IPS DF 6.9 (cell line): Measurements from ENCODE around the gene OPCML.

ENCODE experiments used
- DNase-seq: peaks from one replicate; pipeline ENCODE4 v3.0.0-alpha.2; 2013; ENCODE audit warnings: low read depth, low spot score
- H3K27ac ChIP-seq: one replicate; pipeline ENCODE4 v1.5.1; 2013; ENCODE audit warnings: low read length, control low read depth
- H3K27me3 ChIP-seq: 2 replicates; pipeline ENCODE4 v1.6.1; 2013; ENCODE audit warnings: mild to moderate bottlenecking, low read length; ENCODE audit not compliant: control insufficient read depth, insufficient read depth
- H3K36me3 ChIP-seq: 2 replicates; pipeline ENCODE4 v1.6.1; 2013; ENCODE audit warnings: low read length; ENCODE audit not compliant: control insufficient read depth, insufficient read depth
- H3K4me1 ChIP-seq: 2 replicates; pipeline ENCODE4 v1.6.1; 2013; ENCODE audit warnings: low read length; ENCODE audit not compliant: control insufficient read depth, insufficient read depth
- H3K4me3 ChIP-seq: 2 replicates; pipeline ENCODE4 v1.5.1; 2013; ENCODE audit warnings: mild to moderate bottlenecking, low read length
- H3K9me3 ChIP-seq: 2 replicates; pipeline ENCODE4 v1.6.1; 2013; ENCODE audit warnings: low read length, inconsistent platforms; ENCODE audit not compliant: control insufficient read depth, insufficient read depth
- WGBS: extraction: QIAGEN DNeasy Blood & Tissue Kit; methylation state at CpG from one replicate; pipeline ENCODE4 v1.1.7; 2013; ENCODE audit warnings: mixed read lengths, missing lambda C conversion rate; ENCODE audit not compliant: insufficient read length, insufficient coverage; 5-methylcytosine and 5-hydroxymethylcytosine counted together

Gene OPCML

DNA sequence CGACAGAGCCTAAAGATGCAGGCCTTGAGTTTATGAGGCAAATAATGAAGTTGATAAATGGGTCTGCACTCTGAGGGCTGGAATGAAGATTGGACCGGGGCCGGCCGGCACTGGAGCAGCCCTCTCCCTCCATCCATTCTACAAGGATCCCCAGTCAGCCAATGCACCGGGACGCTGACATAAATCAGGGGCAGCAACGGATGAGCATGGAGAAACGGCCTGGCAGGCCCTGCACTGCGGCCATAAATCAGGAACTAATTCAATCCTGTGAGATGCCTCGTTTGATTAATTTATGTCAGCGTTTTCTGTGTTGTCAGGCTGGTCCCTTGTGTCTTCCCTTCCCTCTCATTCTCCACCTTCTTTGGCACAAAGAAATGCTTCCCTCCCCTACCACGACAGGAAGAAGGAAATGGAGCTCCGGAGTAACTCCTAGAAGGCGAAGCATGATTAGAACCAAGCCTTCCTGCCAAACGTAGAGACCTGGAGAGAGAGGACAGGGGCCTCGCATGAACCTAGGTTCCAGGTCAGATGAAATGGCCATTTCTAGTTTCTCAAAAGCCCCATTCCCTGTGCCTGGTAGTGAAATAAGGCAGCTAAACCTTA, 358.4 kb downstream of the OPCML start:
- H3K4me1 ChIP-seq, result no peaks in the 10 kb centered on the region
- WGBS, result no CpG with 5 or more reads among the region's 16 CpGs
- H3K4me3 ChIP-seq, result no peak overlapping the region
- no peak for DNase-seq
- no peaks in the 10 kb centered on the region for H3K36me3 ChIP-seq
- H3K9me3 ChIP-seq, result no peaks in the 10 kb centered on the region
- H3K27ac ChIP-seq, result no peak overlapping the region
- no peaks in the 10 kb centered on the region for H3K27me3 ChIP-seq

DNA sequence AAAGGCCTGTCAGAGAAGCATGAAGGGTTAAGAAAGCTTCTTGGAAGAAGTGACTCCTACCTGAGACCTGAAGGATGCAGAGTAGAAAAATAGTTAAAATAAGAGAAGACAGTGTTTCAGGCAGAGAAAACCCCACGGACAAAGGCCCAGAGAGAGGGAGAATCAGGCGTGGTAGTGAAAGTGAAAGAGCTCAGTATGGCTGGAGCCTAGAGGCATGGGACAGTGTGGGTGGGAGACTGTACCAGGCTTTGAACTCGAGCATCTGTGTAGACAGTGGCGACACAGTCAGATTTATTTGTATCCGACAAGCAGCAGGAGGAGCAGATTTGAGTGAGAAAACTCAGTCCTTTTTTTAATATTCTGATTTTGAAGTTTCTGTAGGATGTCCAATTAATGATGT, 360.0 kb downstream of the OPCML start:
- no peaks in the 10 kb centered on the region for H3K9me3 ChIP-seq
- no peak overlapping the region for H3K4me3 ChIP-seq
- no peak for DNase-seq
- no CpG with 5 or more reads among the region's 5 CpGs for WGBS
- H3K36me3 ChIP-seq, result no peaks in the 10 kb centered on the region
- H3K27ac ChIP-seq, result no peak overlapping the region
- H3K27me3 ChIP-seq, result no peaks in the 10 kb centered on the region; the same call in 1 of the 2 replicates
- no peaks in the 10 kb centered on the region for H3K4me1 ChIP-seq

GRCh38 chr11:133171374-133171773, 360.9 kb downstream of the OPCML start:
- no peaks in the 10 kb centered on the region for H3K4me1 ChIP-seq
- H3K36me3 ChIP-seq, result no peaks in the 10 kb centered on the region
- no peak overlapping the region for H3K4me3 ChIP-seq
- H3K27ac ChIP-seq, result no peak overlapping the region
- no peaks in the 10 kb centered on the region; the same call in 1 of the 2 replicates for H3K27me3 ChIP-seq
- no peaks in the 10 kb centered on the region for H3K9me3 ChIP-seq
- DNase-seq, result no peak
- no CpG with 5 or more reads among the region's 4 CpGs for WGBS

- H3K27ac ChIP-seq, result no peak overlapping the region
- H3K36me3 ChIP-seq, result no peaks in the 10 kb centered on the region
- no peak for DNase-seq
- peaks cover 2% of the 10 kb centered on the region for H3K4me1 ChIP-seq
- H3K9me3 ChIP-seq, result no peaks in the 10 kb centered on the region
- H3K27me3 ChIP-seq, result no peaks in the 10 kb centered on the region; the same call in 1 of the 2 replicates
- H3K4me3 ChIP-seq, result no peak overlapping the region
- WGBS, result no CpG with 5 or more reads among the region's 2 CpGs
Observed at GRCh38 chr11:133168016-133168415, 364.3 kb downstream of the OPCML start.

GRCh38 chr11:133166662-133167061, 365.6 kb downstream of the OPCML start:
- Histone ChIP-seq H3K27me3 (no peaks in the 10 kb centered on the region; the same call in 1 of the 2 replicates), H3K9me3 (no peaks in the 10 kb centered on the region), H3K27ac (no peak overlapping the region), H3K36me3 (no peaks in the 10 kb centered on the region), H3K4me3 (no peak overlapping the region), H3K4me1 (peaks cover 2% of the 10 kb centered on the region)
- no peak for DNase-seq
- no CpG with 5 or more reads among the region's 3 CpGs for WGBS

DNA sequence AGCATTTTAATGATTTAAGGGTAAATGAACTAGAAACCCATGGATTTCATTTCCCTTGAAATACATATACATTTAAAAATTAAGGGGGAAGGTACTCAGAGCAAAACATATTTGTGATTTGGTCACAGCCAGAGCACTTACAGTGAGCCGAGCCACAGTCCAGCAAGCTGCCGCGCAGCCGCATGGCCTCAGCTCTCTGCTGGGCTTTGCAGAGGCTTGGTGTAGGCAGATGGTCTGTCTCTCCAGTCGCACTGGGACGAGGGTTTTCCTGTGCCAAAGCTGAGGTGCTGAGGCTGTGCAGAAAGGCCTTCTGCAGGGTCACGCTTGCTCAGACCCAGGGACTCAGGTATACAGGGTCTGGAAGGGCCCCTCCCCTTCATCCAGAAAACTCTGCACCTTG, 367.3 kb downstream of the OPCML start:
- no peak for DNase-seq
- Histone ChIP-seq H3K36me3 (no peaks in the 10 kb centered on the region), H3K4me3 (no peak overlapping the region), H3K4me1 (peaks cover 2% of the 10 kb centered on the region), H3K27ac (no peak overlapping the region), H3K27me3 (no peaks in the 10 kb centered on the region; the same call in 1 of the 2 replicates), H3K9me3 (no peaks in the 10 kb centered on the region)
- no CpG with 5 or more reads among the region's 7 CpGs for WGBS

GRCh38 chr11:133163463-133164419, 368.6 kb downstream of the OPCML start:
- no peaks in the 10 kb centered on the region for H3K9me3 ChIP-seq
- H3K27me3 ChIP-seq, result no peaks in the 10 kb centered on the region; the same call in 1 of the 2 replicates
- no peak overlapping the region for H3K27ac ChIP-seq
- peak; percentile 25 for DNase-seq
- no CpG with 5 or more reads among the region's 12 CpGs for WGBS
- H3K4me3 ChIP-seq, result no peak overlapping the region
- H3K36me3 ChIP-seq, result no peaks in the 10 kb centered on the region
- H3K4me1 ChIP-seq, result peaks cover 2% of the 10 kb centered on the region

DNA sequence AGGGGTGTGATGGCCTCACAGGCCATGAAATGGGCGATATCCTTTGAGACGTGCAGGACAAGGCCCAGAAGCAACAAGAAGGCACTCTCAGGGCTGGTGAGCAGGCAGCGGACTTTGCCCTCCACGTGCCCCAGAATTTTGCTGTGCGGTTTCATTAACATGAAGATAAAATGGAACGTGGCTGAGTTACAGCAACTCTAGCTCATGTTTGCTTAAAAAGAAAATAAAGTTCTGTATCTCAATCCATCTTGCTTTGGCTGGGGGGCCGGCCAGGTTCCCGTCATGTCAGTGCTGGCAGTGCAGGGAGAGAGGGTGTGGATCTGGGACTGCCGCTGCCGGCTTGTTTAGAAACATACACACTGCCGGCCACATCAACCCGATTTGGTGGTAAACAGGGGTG, 370.1 kb downstream of the OPCML start:
- Histone ChIP-seq H3K36me3 (no peaks in the 10 kb centered on the region), H3K27me3 (no peaks in the 10 kb centered on the region), H3K4me3 (no peak overlapping the region), H3K4me1 (peaks cover 2% of the 10 kb centered on the region), H3K27ac (no peak overlapping the region), H3K9me3 (no peaks in the 10 kb centered on the region)
- no CpG with 5 or more reads among the region's 12 CpGs for WGBS
- DNase-seq, result no peak

DNA sequence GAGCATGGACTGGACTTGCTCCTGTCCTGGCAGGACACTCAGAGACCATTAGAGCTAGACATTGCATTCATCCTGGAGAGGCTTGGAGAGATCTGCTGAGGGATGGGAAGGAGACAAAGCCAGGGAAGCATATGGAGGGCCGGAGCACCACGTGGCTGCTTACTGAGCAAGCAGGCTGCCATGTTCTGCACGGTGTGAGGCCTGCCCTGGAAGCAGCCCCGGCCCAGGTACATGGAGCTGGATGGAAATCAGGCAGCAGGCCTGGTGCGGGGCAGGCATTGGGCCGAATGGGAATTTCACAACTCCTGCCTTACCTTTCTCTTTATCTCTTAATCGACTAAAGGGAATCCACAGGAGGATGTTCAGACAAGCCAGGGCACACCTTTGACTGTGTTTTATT, 371.5 kb downstream of the OPCML start:
- DNase-seq, result no peak
- Histone ChIP-seq H3K9me3 (no peaks in the 10 kb centered on the region), H3K4me1 (peaks cover 4% of the 10 kb centered on the region), H3K27ac (no peak overlapping the region), H3K36me3 (no peaks in the 10 kb centered on the region), H3K4me3 (no peak overlapping the region), H3K27me3 (no peaks in the 10 kb centered on the region)
- WGBS, result no CpG with 5 or more reads among the region's 7 CpGs

GRCh38 chr11:133156986-133157745, 375.1 kb downstream of the OPCML start:
- Histone ChIP-seq H3K36me3 (no peaks in the 10 kb centered on the region), H3K9me3 (no peaks in the 10 kb centered on the region), H3K27ac (no peak overlapping the region), H3K27me3 (no peaks in the 10 kb centered on the region), H3K4me3 (no peak overlapping the region), H3K4me1 (peaks cover 3% of the 10 kb centered on the region; the same call in 1 of the 2 replicates)
- no CpG with 5 or more reads among the region's 17 CpGs for WGBS
- no peak for DNase-seq
